ENCODE measurements around the gene TAS2R60. TPM values are rescaled to one million over a fixed set of nuclear protein-coding genes. Genes with fewer than 3 reads are reported as not detected.
"Not testable (repeated sequence)": the region's sequence is repeated elsewhere in the genome, so short reads cannot be mapped to it uniquely, and the experiment has no call there.

Gene TAS2R60
- polyA plus RNA-seq, 3 donors: not detected

GRCh38 chr7:143410521-143411004 is 32.7 kb upstream of the TAS2R60 start:
- DNase-seq (ENCODE audit: low read depth in 3 of 3, low spot score in 2 of 3): no peak

DNA sequence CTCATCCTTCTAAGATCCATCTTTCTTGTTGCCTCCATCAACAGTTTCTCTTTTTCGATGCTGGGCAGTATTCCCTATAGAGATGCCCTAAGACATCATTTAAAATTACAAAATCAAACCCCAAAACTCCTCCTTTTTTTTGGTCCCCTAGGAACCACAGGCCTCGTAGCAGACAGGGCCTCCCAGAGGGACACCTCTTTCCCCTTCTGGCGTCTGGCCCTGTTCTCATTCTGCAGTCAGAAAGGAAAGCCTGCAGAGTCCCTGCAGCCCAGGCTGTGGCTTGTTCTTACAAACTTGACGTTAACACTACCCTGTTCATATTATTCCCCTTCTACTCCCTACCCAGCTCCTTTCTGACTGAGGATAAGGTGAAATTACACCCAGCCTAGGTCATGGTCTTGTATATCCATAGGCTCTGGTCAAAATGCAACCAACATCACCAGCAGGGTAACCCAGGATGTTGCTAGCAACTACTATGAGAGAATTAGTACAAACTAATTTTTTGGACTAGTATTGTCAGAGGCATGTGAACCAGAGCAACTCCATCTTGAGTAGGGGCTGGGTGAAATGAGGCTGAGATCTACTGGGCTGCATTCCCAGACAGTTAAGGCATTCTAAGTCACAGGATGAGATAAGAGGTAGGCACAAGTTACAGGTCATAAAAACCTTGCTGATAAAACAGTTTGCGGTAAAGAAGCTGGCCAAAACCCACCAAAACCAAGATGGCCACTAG is 31.1 kb upstream of the TAS2R60 start:
- DNase-seq (ENCODE audit: low read depth in 3 of 3, low spot score in 2 of 3): no peak

- DNase-seq (ENCODE audit: low read depth in 3 of 3, low spot score in 2 of 3): no peak
These were observed 30.1 kb upstream of the TAS2R60 start for GRCh38 chr7:143413123-143413522.

DNA sequence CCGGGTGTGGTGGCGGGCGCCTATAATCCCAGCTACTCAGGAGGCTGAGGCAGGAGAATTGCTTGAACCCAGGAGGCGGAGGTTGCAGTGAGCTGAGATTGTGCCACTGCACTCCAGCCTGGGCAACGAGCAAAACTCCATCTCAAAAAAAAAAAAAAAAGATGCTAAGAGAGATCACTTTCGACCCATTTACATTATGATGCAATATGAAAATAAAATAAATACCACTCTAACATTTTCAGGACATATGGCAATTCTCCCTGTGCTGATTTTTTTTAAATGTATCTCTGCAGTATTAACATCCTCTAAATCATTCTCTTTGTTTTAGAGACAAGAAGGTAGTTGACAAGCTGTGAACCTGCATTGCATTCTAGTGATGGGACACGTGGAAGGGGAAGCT is 28.0 kb upstream of the TAS2R60 start:
- not testable (repeated sequence) for DNase-seq (ENCODE audit: low read depth in 3 of 3, low spot score in 2 of 3)

- no peak for DNase-seq (ENCODE audit: low read depth in 3 of 3, low spot score in 2 of 3)
These were observed 27.4 kb upstream of the TAS2R60 start for GRCh38 chr7:143415742-143416397.

- DNase-seq (ENCODE audit: low read depth in 3 of 3, low spot score in 2 of 3): no peak
These were observed 26.6 kb upstream of the TAS2R60 start for GRCh38 chr7:143416565-143417149.

DNA sequence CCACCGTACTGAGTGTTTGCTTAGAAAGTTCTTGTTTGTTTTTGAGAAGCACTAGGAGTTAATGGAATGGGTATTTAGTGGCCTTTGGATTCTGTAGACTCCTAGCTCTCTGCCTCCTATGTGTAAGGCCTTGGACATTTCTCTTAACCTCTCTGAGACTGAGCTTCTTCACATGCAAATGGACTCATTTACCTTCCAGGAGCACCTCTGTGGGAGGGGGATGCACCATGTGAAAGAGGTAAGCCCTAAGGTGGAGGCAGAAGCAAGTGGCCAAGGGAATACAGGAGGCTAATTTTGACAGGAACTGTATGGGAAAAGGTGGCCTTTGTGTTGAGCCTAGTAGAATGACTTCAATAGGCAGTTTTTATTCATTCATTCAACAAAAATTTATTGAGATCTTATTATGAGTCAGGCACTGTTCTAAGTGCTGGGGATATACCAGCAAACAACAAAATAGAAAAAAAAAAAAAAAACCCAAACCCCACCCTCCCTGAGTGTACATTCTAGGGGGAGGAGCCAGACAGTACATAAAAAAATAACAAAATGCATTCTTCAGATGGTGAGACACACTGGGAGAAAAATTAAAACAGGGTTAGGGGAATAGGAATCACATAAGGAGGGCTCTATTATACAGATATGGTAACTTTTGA is 25.4 kb upstream of the TAS2R60 start:
- no peak for DNase-seq (ENCODE audit: low read depth in 3 of 3, low spot score in 2 of 3)

DNA sequence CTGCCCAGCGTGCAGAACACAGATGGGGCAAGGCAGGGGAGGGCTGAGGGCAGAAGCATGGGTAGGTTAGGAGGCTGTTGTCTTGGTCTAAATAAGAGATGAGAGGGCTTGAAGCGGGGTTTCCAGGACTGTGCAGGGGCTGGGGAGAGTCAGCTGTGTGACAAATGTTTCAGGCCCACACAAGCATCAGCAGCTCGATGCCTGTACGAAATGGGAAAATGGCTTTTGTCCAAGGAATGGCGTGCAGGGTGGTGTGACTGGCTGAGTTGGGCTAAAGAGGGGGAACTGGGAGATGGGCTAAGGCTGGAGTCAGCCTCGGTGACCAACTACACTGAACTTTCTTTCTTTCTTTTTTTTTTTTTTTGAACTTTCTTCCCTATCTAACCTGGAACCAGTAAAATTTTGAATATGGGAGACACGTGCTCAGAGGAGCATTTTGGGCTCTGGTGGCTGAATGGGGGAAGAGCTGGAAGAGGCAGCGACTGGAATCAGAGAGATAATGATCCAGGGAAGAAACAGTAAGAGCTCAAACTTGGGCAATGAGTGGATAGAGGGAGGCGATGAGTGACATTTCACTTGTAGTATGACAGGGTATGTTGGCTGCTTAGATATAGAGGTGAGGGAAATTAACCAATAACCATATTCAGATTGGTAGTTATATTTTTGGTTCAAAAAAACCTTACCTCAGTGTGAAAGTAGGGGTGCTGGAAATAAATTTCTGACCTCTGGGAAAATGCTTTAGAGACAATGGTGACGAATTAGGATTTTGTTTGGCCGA is 24.4 kb upstream of the TAS2R60 start:
- DNase-seq (ENCODE audit: low read depth in 3 of 3, low spot score in 2 of 3): no peak

DNA sequence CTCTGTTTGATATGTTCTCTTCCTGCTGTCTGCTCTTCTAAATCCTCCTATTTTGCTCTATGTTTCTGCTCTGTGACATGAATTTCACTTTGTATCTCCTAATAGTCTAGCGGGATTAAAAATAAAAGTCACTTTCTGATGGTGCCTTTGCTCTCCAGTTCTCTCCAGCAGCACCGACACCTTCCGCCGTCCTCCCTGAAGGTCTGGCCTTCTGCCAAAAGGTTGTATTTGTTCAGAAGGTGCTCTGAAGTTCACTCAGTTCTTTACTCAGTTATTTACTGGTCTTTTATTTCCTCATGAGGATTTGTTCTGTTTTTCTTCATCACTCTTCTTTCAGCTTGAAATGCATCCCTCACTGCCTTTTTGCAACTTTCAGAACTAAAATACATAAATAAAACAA is 23.4 kb upstream of the TAS2R60 start:
- DNase-seq (ENCODE audit: low read depth in 3 of 3, low spot score in 2 of 3): no peak

DNA sequence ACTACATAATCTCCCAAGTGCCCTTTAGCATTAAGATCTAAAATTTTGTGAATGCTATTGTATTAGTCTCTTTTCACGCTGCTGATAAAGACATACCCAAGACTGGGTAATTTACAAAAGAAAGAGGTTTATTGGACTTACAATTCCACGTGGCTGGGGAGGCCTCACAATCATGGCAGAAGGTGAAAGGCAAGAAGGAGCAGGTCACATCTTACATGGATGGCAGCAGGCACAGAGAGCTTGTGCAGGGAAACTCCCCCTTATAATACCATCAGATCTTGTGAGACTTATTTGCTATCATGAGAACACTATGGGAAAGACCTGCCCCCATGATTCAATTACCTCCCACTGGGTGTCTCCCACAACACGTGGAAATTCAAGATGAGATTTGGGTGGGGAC is 22.6 kb upstream of the TAS2R60 start:
- not testable (repeated sequence) for DNase-seq (ENCODE audit: low read depth in 3 of 3, low spot score in 2 of 3)

- no peak for DNase-seq (ENCODE audit: low read depth in 3 of 3, low spot score in 2 of 3)
These were observed 21.2 kb upstream of the TAS2R60 start for GRCh38 chr7:143422033-143422432.

- DNase-seq (ENCODE audit: low read depth in 3 of 3, low spot score in 2 of 3): not testable (repeated sequence)
These were observed 18.8 kb upstream of the TAS2R60 start for GRCh38 chr7:143424476-143424875.

DNA sequence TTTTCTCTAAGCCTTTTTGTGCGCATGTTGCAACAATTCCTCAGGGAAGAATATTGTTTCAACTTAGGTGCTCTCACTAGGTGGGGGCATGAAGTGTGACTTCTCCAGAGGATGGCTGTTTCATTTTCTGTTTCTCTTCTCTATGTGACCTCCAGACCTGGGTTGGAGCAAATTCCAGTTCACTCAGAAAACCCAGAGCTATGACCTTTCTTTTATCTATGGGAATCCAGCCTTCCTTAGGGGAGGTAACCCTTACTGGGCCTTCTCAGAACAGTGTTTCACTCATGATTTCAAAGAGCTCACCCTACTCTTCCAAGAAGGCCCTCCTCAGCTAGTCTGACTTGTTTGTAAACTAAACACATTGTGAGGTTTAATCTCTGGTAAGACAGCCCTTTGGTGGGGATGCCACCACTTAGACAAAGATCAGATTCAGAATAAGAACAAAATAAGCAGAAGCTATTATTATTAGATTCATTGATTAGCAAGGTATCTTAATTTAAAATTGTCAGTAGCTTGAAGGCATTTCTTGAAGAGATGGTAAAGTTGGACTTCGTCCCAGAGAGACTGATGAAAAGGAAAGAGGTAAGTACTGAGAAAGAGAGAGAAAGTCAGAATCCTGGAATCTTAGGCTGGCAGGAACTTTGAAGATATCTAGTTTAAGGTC is 16.6 kb upstream of the TAS2R60 start:
- DNase-seq (ENCODE audit: low read depth in 3 of 3, low spot score in 2 of 3): no peak

GRCh38 chr7:143429770-143430698 is 13.2 kb upstream of the TAS2R60 start:
- no peak for DNase-seq (ENCODE audit: low read depth in 3 of 3, low spot score in 2 of 3)

- DNase-seq (ENCODE audit: low read depth in 3 of 3, low spot score in 2 of 3): no peak
These were observed 12.1 kb upstream of the TAS2R60 start for GRCh38 chr7:143431109-143431508.

GRCh38 chr7:143433759-143434158 is 9.5 kb upstream of the TAS2R60 start:
- DNase-seq (ENCODE audit: low read depth in 3 of 3, low spot score in 2 of 3): no peak

DNA sequence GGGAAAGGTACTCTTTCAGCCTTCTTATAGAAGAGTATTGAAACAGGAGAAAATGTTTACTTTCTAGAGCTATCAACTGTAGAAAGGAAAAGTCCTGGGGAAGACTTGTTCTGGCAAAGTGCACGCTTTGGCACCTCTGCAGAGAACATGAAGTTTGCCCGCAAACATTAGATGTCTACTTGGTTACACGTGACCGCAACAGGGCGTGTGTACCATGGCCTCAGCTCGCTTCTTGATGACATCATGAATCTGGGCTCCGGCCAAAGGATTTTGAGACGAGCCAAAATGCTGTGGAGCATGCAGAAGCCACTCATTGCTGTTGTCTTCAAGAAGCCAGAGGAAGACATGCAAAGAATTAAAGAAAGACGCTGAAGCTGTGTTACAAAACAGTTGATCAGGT is 8.6 kb upstream of the TAS2R60 start:
- DNase-seq (ENCODE audit: low read depth in 3 of 3, low spot score in 2 of 3): no peak

- DNase-seq (ENCODE audit: low read depth in 3 of 3, low spot score in 2 of 3): no peak
These were observed 8.0 kb upstream of the TAS2R60 start for GRCh38 chr7:143435266-143435665.

DNA sequence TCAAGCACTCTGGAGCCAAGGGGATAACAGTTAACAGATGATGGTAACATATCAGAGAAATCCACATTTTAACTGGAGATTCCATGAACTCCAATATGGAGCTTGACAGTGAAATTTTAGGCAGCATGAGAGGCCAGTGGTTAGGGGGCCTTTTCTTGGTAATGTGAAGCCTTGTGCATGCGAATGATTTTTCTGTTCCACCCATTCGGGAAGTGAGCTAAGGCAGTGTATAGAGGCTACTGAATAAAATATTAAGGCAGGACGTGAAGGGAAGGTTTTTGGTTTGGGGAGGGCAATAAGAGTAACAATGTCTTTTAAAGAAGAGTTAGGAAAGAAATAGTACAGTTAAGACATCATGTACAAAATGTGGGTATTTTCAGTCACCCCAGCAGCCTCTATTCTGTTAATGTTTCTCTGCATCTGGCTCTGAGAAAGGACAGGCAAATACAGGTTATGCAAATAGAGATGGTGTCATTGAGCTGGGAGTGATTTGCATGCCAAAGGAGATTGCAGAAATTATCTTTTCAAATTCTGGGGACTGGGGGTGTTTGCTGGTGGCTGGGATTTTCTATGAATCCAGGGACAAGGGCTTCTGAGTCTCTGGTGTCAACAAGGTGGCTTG is 6.8 kb upstream of the TAS2R60 start:
- no peak for DNase-seq (ENCODE audit: low read depth in 3 of 3, low spot score in 2 of 3)
